Measurements from ENCODE around the gene SDC3. TPM values are rescaled to one million over a fixed set of nuclear protein-coding genes. Genes with fewer than 3 reads are reported as not detected.

SDC3 gene
- total and polyA plus RNA-seq, 2 donors (not counting 1 experiment from before 2014, with no cell fraction given), result 13.7 to 32.9 TPM

- Histone ChIP-seq H4K20me1 (ENCODE audit: control insufficient read depth, extremely low read depth, insufficient read depth, low read length) (no peaks in the 10 kb centered on the region), H3K9me3 (ENCODE audit: control insufficient read depth, insufficient read depth, low read depth, low read length) (no peaks in the 10 kb centered on the region), H3K9ac (ENCODE audit: insufficient read depth, low read length) (no peak overlapping the region), H3K36me3 (ENCODE audit: control insufficient read depth, insufficient read depth, low read length) (no peaks in the 10 kb centered on the region), H3K79me2 (ENCODE audit: control insufficient read depth, insufficient read depth, low read length) (no peaks in the 10 kb centered on the region), H3K27ac (ENCODE audit: insufficient read depth, low read length) (no peak overlapping the region), H3K4me1 (ENCODE audit: control insufficient read depth, extremely low read depth, insufficient read depth, low read length) (no peaks in the 10 kb centered on the region), H2AFZ (ENCODE audit: low read length) (no peak overlapping the region), H3K4me3 (replicated peaks in 1 of 4; ENCODE audit: control extremely low read depth in 1 of 4, insufficient read depth in 1 of 4, low read depth in 3 of 4, low read length in 4 of 4) (no peak overlapping the region), H3K27me3 (ENCODE audit: control insufficient read depth, insufficient read depth, low read length) (peaks cover 13% of the 10 kb centered on the region), H3K4me2 (ENCODE audit: extremely low read depth, insufficient read depth, low read length) (no peak overlapping the region)
- TF ChIP-seq CTCF (conservative IDR thresholded peaks at IDR 0.05 in 1 of 2, IDR thresholded peaks at IDR 0.05 in 1 of 2; ENCODE audit: low read depth in 1 of 2, low read length in 2 of 2), result no peak
- TF ChIP-seq EZH2 (IDR thresholded peaks at IDR 0.05; ENCODE audit: low read length, missing control alignments), result no peak
- DNase-seq (ENCODE audit: low read depth in 2 of 2), result no peak
These were observed 78.0 kb downstream of the SDC3 start for GRCh38 chr1:30830537-30830936.

- no peaks in the 10 kb centered on the region for H3K9me3 ChIP-seq (ENCODE audit: control insufficient read depth, insufficient read depth, low read depth, low read length)
- no peaks in the 10 kb centered on the region for H3K36me3 ChIP-seq (ENCODE audit: control insufficient read depth, insufficient read depth, low read length)
- H4K20me1 ChIP-seq (ENCODE audit: control insufficient read depth, extremely low read depth, insufficient read depth, low read length), result no peaks in the 10 kb centered on the region
- no peak overlapping the region for H3K4me3 ChIP-seq (replicated peaks in 1 of 4; ENCODE audit: control extremely low read depth in 1 of 4, insufficient read depth in 1 of 4, low read depth in 3 of 4, low read length in 4 of 4)
- H3K79me2 ChIP-seq (ENCODE audit: control insufficient read depth, insufficient read depth, low read length), result no peaks in the 10 kb centered on the region
- no peak overlapping the region for H3K4me2 ChIP-seq (ENCODE audit: extremely low read depth, insufficient read depth, low read length)
- H2AFZ ChIP-seq (ENCODE audit: low read length), result no peak overlapping the region
- no peak for DNase-seq (ENCODE audit: low read depth in 2 of 2)
- no peak overlapping the region for H3K9ac ChIP-seq (ENCODE audit: insufficient read depth, low read length)
- peaks cover 4% of the 10 kb centered on the region for H3K4me1 ChIP-seq (ENCODE audit: control insufficient read depth, extremely low read depth, insufficient read depth, low read length)
- peaks cover 13% of the 10 kb centered on the region for H3K27me3 ChIP-seq (ENCODE audit: control insufficient read depth, insufficient read depth, low read length)
- no peak for TF ChIP-seq EZH2 (IDR thresholded peaks at IDR 0.05; ENCODE audit: low read length, missing control alignments)
- TF ChIP-seq CTCF (conservative IDR thresholded peaks at IDR 0.05 in 1 of 2, IDR thresholded peaks at IDR 0.05 in 1 of 2; ENCODE audit: low read depth in 1 of 2, low read length in 2 of 2), result no peak
- no peak overlapping the region for H3K27ac ChIP-seq (ENCODE audit: insufficient read depth, low read length)
These were observed 78.7 kb downstream of the SDC3 start for GRCh38 chr1:30829889-30830288.

GRCh38 chr1:30824736-30825429 lies 83.7 kb downstream of the SDC3 start:
- H2AFZ ChIP-seq (ENCODE audit: low read length), result peak overlapping the region; percentile 15
- no peaks in the 10 kb centered on the region for H3K36me3 ChIP-seq (ENCODE audit: control insufficient read depth, insufficient read depth, low read length)
- DNase-seq (ENCODE audit: low read depth in 2 of 2), result no peak
- TF ChIP-seq CTCF (conservative IDR thresholded peaks at IDR 0.05 in 1 of 2, IDR thresholded peaks at IDR 0.05 in 1 of 2; ENCODE audit: low read depth in 1 of 2, low read length in 2 of 2), result no peak
- TF ChIP-seq EZH2 (IDR thresholded peaks at IDR 0.05; ENCODE audit: low read length, missing control alignments), result no peak
- H3K79me2 ChIP-seq (ENCODE audit: control insufficient read depth, insufficient read depth, low read length), result no peaks in the 10 kb centered on the region
- peaks cover 17% of the 10 kb centered on the region for H3K4me1 ChIP-seq (ENCODE audit: control insufficient read depth, extremely low read depth, insufficient read depth, low read length)
- peak overlapping the region; percentile 33 to 60 (median 38) for H3K4me3 ChIP-seq (replicated peaks in 1 of 4; ENCODE audit: control extremely low read depth in 1 of 4, insufficient read depth in 1 of 4, low read depth in 3 of 4, low read length in 4 of 4)
- no peaks in the 10 kb centered on the region for H4K20me1 ChIP-seq (ENCODE audit: control insufficient read depth, extremely low read depth, insufficient read depth, low read length)
- no peaks in the 10 kb centered on the region for H3K9me3 ChIP-seq (ENCODE audit: control insufficient read depth, insufficient read depth, low read depth, low read length)
- peaks cover 8% of the 10 kb centered on the region for H3K27me3 ChIP-seq (ENCODE audit: control insufficient read depth, insufficient read depth, low read length)
- H3K27ac ChIP-seq (ENCODE audit: insufficient read depth, low read length), result no peak overlapping the region
- peak overlapping the region; percentile 88 for H3K4me2 ChIP-seq (ENCODE audit: extremely low read depth, insufficient read depth, low read length)
- peak overlapping the region; percentile 23 for H3K9ac ChIP-seq (ENCODE audit: insufficient read depth, low read length)

Measured in fibroblast of lung (primary cell).